Psoas muscle (tissue), 8 donors: ENCODE results near the gene FEZF2. TPM values are rescaled to one million over a fixed set of nuclear protein-coding genes. Genes with fewer than 3 reads are reported as not detected.
A peak's percentile ranks its signal among the peaks of the same experiment; 100 is the strongest.

Experiments
- ATAC-seq, 4 donors: fragments of 200-7000 bp; cut with Tn5 transposase; one replicate each; pipeline ENCODE4 v1.9.1; 2020; ENCODE audit warnings: moderate library complexity in 3 of 4, mild to moderate bottlenecking in 2 of 4
- DNase-seq, 2 donors: peaks; one replicate each; pipeline ENCODE4 v3.0.0-alpha.2; 2020
- H3K27ac ChIP-seq: fragments of 200-600 bp; one replicate; pipeline ENCODE4 v1.8.0; 2022
- H3K27me3 ChIP-seq, 3 donors: fragments of 200-600 bp in 1 of 3; one replicate each; pipeline versions ENCODE4 v1.6.1 to v1.8.0; 2013 to 2022; ENCODE audit warnings: low read length in 2 of 3, mild to moderate bottlenecking in 2 of 3, moderate library complexity in 1 of 3; ENCODE audit not compliant: insufficient read depth in 3 of 3
- H3K36me3 ChIP-seq, 2 donors: fragments of 200-600 bp in 1 of 2; one replicate each; pipeline versions ENCODE4 v1.6.1 to v1.8.0; 2013 to 2022; ENCODE audit warnings: low read depth in 1 of 2, mild to moderate bottlenecking in 1 of 2, moderate library complexity in 1 of 2; ENCODE audit not compliant: insufficient read depth in 1 of 2
- H3K4me1 ChIP-seq: fragments of 200-600 bp; one replicate; pipeline ENCODE4 v1.8.0; 2022
- H3K4me3 ChIP-seq: fragments of 200-600 bp; one replicate; pipeline ENCODE4 v1.8.0; 2022; ENCODE audit warnings: mild to moderate bottlenecking
- H3K9me3 ChIP-seq: fragments of 200-600 bp; one replicate; pipeline ENCODE4 v1.8.0; 2022
- CTCF ChIP-seq: fragments of 200-600 bp; IDR thresholded peaks from one replicate; pipeline ENCODE4 v1.8.0; 2022; ENCODE audit warnings: antibody characterized with exemption
- WGBS, 3 donors: extraction: QIAGEN DNeasy Blood & Tissue Kit; methylation state at CpG; one replicate each; pipeline versions ENCODE4 v1.1.6 to v1.1.7; 2013; 5-methylcytosine and 5-hydroxymethylcytosine counted together
- intact Hi-C, 2 donors: fragments of 100-400 bp; cut with DNase I; formaldehyde crosslinking; loops; one replicate each; pipeline versions ENCODE4 v1.11.0 to v1.14.2; 2022
- polyA plus RNA-seq, 3 donors: library from polyadenylated mRNA; stranded (reverse); fragments of 200-250 nt; gene quantifications; one replicate each; pipeline ENCODE4 v1.2.3, GENCODE V29; 2013
- total RNA-seq, 4 donors: library from RNA; stranded (reverse); fragmentation: NEBNext Ultra II Directional in 2 of 4; extraction: Animal tissue kit (Norgen Biotek cat#: 25700) in 2 of 4; gene quantifications; one replicate each; pipeline versions ENCODE4 v1.2.1 to v1.2.4, GENCODE V29; 2021 to 2023
- donor health status: healthy with polysubstance abuse.
- donor health status: DM: no; HTN: no; CAD: no; lungs with moderate emphysema.
- donor health status: Bipolar disorder and iron deficiency.
- donor health status: healthy.
- donor health status: DM: yes; HTN: yes; CAD: no.
- donor health status: DM: no; HTN: no; CAD: no.
- donor health status: DM: no; HTN: no; CAD: no.
- donor health status: DM: yes; HTN: yes; CAD: no.

Gene FEZF2
- total and polyA plus RNA-seq, 7 donors, result not detected

- WGBS, 3 donors, result 1 to 3% (median 3%) methylated on average over 50 to 66 of the region's 66 CpGs
- intact Hi-C loops, result no loop called here
- ATAC-seq (peak in 1 of 4 donors; percentile 24), DNase-seq (peak in 1 of 2 donors; percentile 48)
- H3K36me3 ChIP-seq, result no peaks in the 10 kb centered on the region
- no peak overlapping the region for H3K27ac ChIP-seq
- H3K9me3 ChIP-seq, result no peaks in the 10 kb centered on the region
- peaks cover 4 to 100% (median 70%) of the 10 kb centered on the region in 3 donors for H3K27me3 ChIP-seq
- peaks cover 8% of the 10 kb centered on the region for H3K4me1 ChIP-seq
- no peak for TF ChIP-seq CTCF
- H3K4me3 ChIP-seq, result peak overlapping the region; percentile 46
Measured at GRCh38 chr3:62371720-62372591, 1.4 kb downstream of the FEZF2 start.

GRCh38 chr3:62370858-62371719, 2.3 kb downstream of the FEZF2 start:
- intact Hi-C loops, result no loop called here
- ATAC-seq (no peak), DNase-seq (no peak)
- peaks cover 8% of the 10 kb centered on the region for H3K4me1 ChIP-seq
- H3K4me3 ChIP-seq, result no peak overlapping the region
- no peaks in the 10 kb centered on the region for H3K9me3 ChIP-seq
- H3K36me3 ChIP-seq, result no peaks in the 10 kb centered on the region
- 4% methylated on average over 49 of the region's 49 CpGs for WGBS, 3 donors
- H3K27me3 ChIP-seq, result peaks cover 5 to 100% (median 66%) of the 10 kb centered on the region in 3 donors
- no peak overlapping the region for H3K27ac ChIP-seq
- TF ChIP-seq CTCF, result no peak

- H3K9me3 ChIP-seq, result no peaks in the 10 kb centered on the region
- no peak overlapping the region for H3K27ac ChIP-seq
- intact Hi-C loops, result no loop called here
- no peaks in the 10 kb centered on the region for H3K36me3 ChIP-seq
- DNase-seq (no peak), ATAC-seq (peak in 1 of 4 donors; percentile 43)
- peaks cover 8% of the 10 kb centered on the region for H3K4me1 ChIP-seq
- TF ChIP-seq CTCF, result no peak
- H3K27me3 ChIP-seq, result peaks cover 2 to 94% (median 67%) of the 10 kb centered on the region in 3 donors
- WGBS, 3 donors, result 3 to 4% (median 3%) methylated on average over 46 of the region's 46 CpGs
- H3K4me3 ChIP-seq, result no peak overlapping the region
Measured at GRCh38 chr3:62370112-62370857, 3.1 kb downstream of the FEZF2 start.

- DNase-seq (no peak), ATAC-seq (no peak)
- peak overlapping the region; percentile 63 for H3K4me3 ChIP-seq
- no peaks in the 10 kb centered on the region for H3K9me3 ChIP-seq
- H3K36me3 ChIP-seq, result no peaks in the 10 kb centered on the region
- H3K27ac ChIP-seq, result no peak overlapping the region
- peaks cover 2 to 88% (median 62%) of the 10 kb centered on the region in 3 donors for H3K27me3 ChIP-seq
- H3K4me1 ChIP-seq, result peaks cover 8% of the 10 kb centered on the region
- WGBS, 3 donors, result 5 to 6% (median 6%) methylated on average over 12 of the region's 12 CpGs
- no peak for TF ChIP-seq CTCF
- intact Hi-C loops, result no loop called here
Measured at GRCh38 chr3:62369476-62369743, 3.9 kb downstream of the FEZF2 start.
